Endothelial cell (in vitro differentiated cells): ENCODE measurements around the gene PLA2G4D. TPM values are rescaled to one million over a fixed set of nuclear protein-coding genes. Genes with fewer than 3 reads are reported as not detected.
"Not testable (repeated sequence)": the region's sequence is repeated elsewhere in the genome, so short reads cannot be mapped to it uniquely, and the experiment has no call there.

Experiments
- DNase-seq: peaks from one replicate; pipeline ENCODE4 v3.0.0; 2021; ENCODE audit warnings: low spot score
- H3K27ac Mint-ChIP-seq: one replicate; pipeline ENCODE4 v1.8.0; 2021; ENCODE audit warnings: mixed read lengths, inconsistent platforms; ENCODE audit not compliant: unreplicated experiment
- H3K27me3 Mint-ChIP-seq: one replicate; pipeline ENCODE4 v1.8.0; 2021; ENCODE audit warnings: mild to moderate bottlenecking, moderate library complexity, mixed read lengths, inconsistent platforms; ENCODE audit not compliant: unreplicated experiment
- H3K36me3 Mint-ChIP-seq: one replicate; pipeline ENCODE4 v1.8.0; 2021; ENCODE audit warnings: mild to moderate bottlenecking, low read depth, mixed read lengths, inconsistent platforms; ENCODE audit not compliant: unreplicated experiment
- H3K4me1 Mint-ChIP-seq: one replicate; pipeline ENCODE4 v1.8.0; 2021; ENCODE audit warnings: mild to moderate bottlenecking, mixed read lengths, inconsistent platforms; ENCODE audit not compliant: unreplicated experiment
- H3K4me3 Mint-ChIP-seq: one replicate; pipeline ENCODE4 v1.8.0; 2021; ENCODE audit warnings: mild to moderate bottlenecking, mixed read lengths, inconsistent platforms; ENCODE audit not compliant: unreplicated experiment
- H3K9me3 Mint-ChIP-seq: one replicate; pipeline ENCODE4 v1.8.0; 2021; ENCODE audit warnings: mixed read lengths, inconsistent platforms; ENCODE audit not compliant: unreplicated experiment
- CTCF ChIP-seq: fragments of 200-600 bp; sonication (generic); IDR thresholded peaks from one replicate; pipeline ENCODE4 v1.5.0; 2021; ENCODE audit warnings: antibody characterized with exemption; ENCODE audit not compliant: unreplicated experiment
- total RNA-seq: library from RNA; stranded (reverse); fragmentation: NEBNext Ultra II Directional; extraction: Animal tissue kit (Norgen Biotek cat#: 25700); gene quantifications from one replicate; pipeline ENCODE4 v1.2.1, GENCODE V29; 2021; ENCODE audit not compliant: unreplicated experiment

Gene PLA2G4D
- total RNA-seq, 1 donor from 2014 or later = not detected

- DNase-seq = no peak
- Mint-ChIP-seq H3K27me3 (peaks cover 11% of the 10 kb centered on the region), H3K27ac (no peak overlapping the region), H3K4me3 (no peak overlapping the region), H3K9me3 (no peaks in the 10 kb centered on the region), H3K4me1 (peaks cover 15% of the 10 kb centered on the region), H3K36me3 (no peaks in the 10 kb centered on the region)
- TF ChIP-seq CTCF = no peak
Measured at GRCh38 chr15:42092398-42093318, 1.7 kb downstream of the PLA2G4D start.

GRCh38 chr15:42091753-42092397 lies 2.5 kb downstream of the PLA2G4D start:
- H3K36me3 Mint-ChIP-seq, H3K4me3 Mint-ChIP-seq, DNase-seq, H3K9me3 Mint-ChIP-seq, H3K27ac Mint-ChIP-seq: not testable (repeated sequence)
- peaks cover 15% of the 10 kb centered on the region for H3K4me1 Mint-ChIP-seq
- peaks cover 11% of the 10 kb centered on the region for H3K27me3 Mint-ChIP-seq

GRCh38 chr15:42090781-42091180 lies 3.6 kb downstream of the PLA2G4D start:
- TF ChIP-seq CTCF = no peak
- Mint-ChIP-seq H3K27ac (no peak overlapping the region), H3K27me3 (peaks cover 11% of the 10 kb centered on the region), H3K4me1 (peaks cover 15% of the 10 kb centered on the region), H3K4me3 (no peak overlapping the region), H3K9me3 (no peaks in the 10 kb centered on the region), H3K36me3 (no peaks in the 10 kb centered on the region)
- DNase-seq = no peak

- peaks cover 11% of the 10 kb centered on the region for H3K27me3 Mint-ChIP-seq
- peaks cover 16% of the 10 kb centered on the region for H3K4me1 Mint-ChIP-seq
- no peaks in the 10 kb centered on the region for H3K36me3 Mint-ChIP-seq
- no peak for TF ChIP-seq CTCF
- H3K4me3 Mint-ChIP-seq = no peak overlapping the region
- DNase-seq = no peak
- no peaks in the 10 kb centered on the region for H3K9me3 Mint-ChIP-seq
- no peak overlapping the region for H3K27ac Mint-ChIP-seq
Measured at GRCh38 chr15:42090370-42090769, 4.0 kb downstream of the PLA2G4D start.

GRCh38 chr15:42089942-42090341 lies 4.4 kb downstream of the PLA2G4D start:
- Mint-ChIP-seq H3K4me3 (no peak overlapping the region), H3K36me3 (no peaks in the 10 kb centered on the region), H3K4me1 (peaks cover 19% of the 10 kb centered on the region), H3K9me3 (no peaks in the 10 kb centered on the region), H3K27me3 (peaks cover 11% of the 10 kb centered on the region), H3K27ac (no peak overlapping the region)
- TF ChIP-seq CTCF = no peak
- DNase-seq = no peak
